HepG2 (cell line): ENCODE results near the gene TBATA. TPM values are rescaled to one million over a fixed set of nuclear protein-coding genes. Genes with fewer than 3 reads are reported as not detected.

Experiments
- AHR ChIP-seq: IDR thresholded peaks from 2 replicates; pipeline ENCODE4 v1.6.1; 2018; ENCODE audit warnings: missing genetic modification reagents, missing compliant biosample characterization
- E2F1 ChIP-seq: sonication (generic); formaldehyde crosslinking; IDR thresholded peaks from 2 replicates; pipeline ENCODE4 v1.5.0; 2020; ENCODE audit warnings: missing genetic modification reagents
- PHF21A ChIP-seq: sonication (generic); formaldehyde crosslinking; IDR thresholded peaks from 2 replicates; pipeline ENCODE4 v1.5.0; 2020; ENCODE audit warnings: mild to moderate bottlenecking, missing genetic modification reagents
- TIGD3 ChIP-seq: sonication (generic); formaldehyde crosslinking; IDR thresholded peaks from 2 replicates; pipeline ENCODE4 v1.5.1; 2020; ENCODE audit warnings: mild to moderate bottlenecking, missing genetic modification reagents, borderline replicate concordance
- U2AF1 ChIP-seq: fragments of 200-400 bp; formaldehyde crosslinking; optimal IDR thresholded peaks from 2 replicates; pipeline ENCODE3; 2017; ENCODE audit warnings: mild to moderate bottlenecking, low read depth, low read length
- ZFP41 ChIP-seq: sonication (generic); formaldehyde crosslinking; IDR thresholded peaks from 2 replicates; pipeline ENCODE4 v1.4.0; 2020; ENCODE audit warnings: mild to moderate bottlenecking, missing genetic modification reagents, borderline replicate concordance
- ZNF574 ChIP-seq: sonication (generic); formaldehyde crosslinking; IDR thresholded peaks from 2 replicates; pipeline ENCODE4 v1.4.0; 2020; ENCODE audit warnings: missing genetic modification reagents
- ZNF766 ChIP-seq: sonication (generic); formaldehyde crosslinking; IDR thresholded peaks from 2 replicates; pipeline ENCODE4 v1.5.0; 2020; ENCODE audit warnings: missing genetic modification reagents, borderline replicate concordance
- ZNF782 ChIP-seq: sonication (generic); formaldehyde crosslinking; IDR thresholded peaks from 2 replicates; pipeline ENCODE4 v1.4.0; 2020; ENCODE audit warnings: missing genetic modification reagents, mild to moderate bottlenecking, borderline replicate concordance
- polyA plus RNA-seq, 8 experiments: library from polyadenylated mRNA; depleted of rRNA in 3 of 8; stranded (reverse) in 7 of 8; unstranded in 1 of 8; fragments of >200 nt; fragmentation: Illumina TruSeq in 4 of 8; extraction: Trizol in 4 of 8; gene quantifications; 2 replicates each; pipeline versions ENCODE4 v1.2.1 to v1.2.3, GENCODE V29; 2011 to 2016; ENCODE audit warnings: low read depth in 4 of 8, missing spikeins in 1 of 8, mixed read lengths in 1 of 8; ENCODE audit not compliant: insufficient read depth in 1 of 8
- total RNA-seq, 5 experiments: library from RNA; depleted of rRNA; stranded (reverse); fragments of >200 nt; fragmentation: Illumina TruSeq; extraction: Trizol; gene quantifications; 2 replicates each; pipeline ENCODE4 v1.2.3, GENCODE V29; 2016; ENCODE audit warnings: low read depth in 1 of 5

TBATA gene
- total and polyA plus RNA-seq, 2 of the 13 experiments (the other 11 are each of a cell fraction or from before 2014, with no cell fraction given) = not detected

- TF ChIP-seq ZFP41 (CRISPR knock-in tag) = no peak
- TF ChIP-seq E2F1 (CRISPR knock-in tag) = no peak
- TF ChIP-seq ZNF574 (CRISPR knock-in tag) = no peak
- no peak for TF ChIP-seq U2AF1
- TF ChIP-seq ZNF766 (CRISPR knock-in tag) = no peak
- no peak for TF ChIP-seq PHF21A (CRISPR knock-in tag)
- no peak for TF ChIP-seq TIGD3
- TF ChIP-seq AHR (CRISPR knock-in tag) = no peak
- no peak for TF ChIP-seq ZNF782 (CRISPR knock-in tag)
Measured at GRCh38 chr10:70834021-70834420, 48.8 kb upstream of the TBATA start (continued).
